Activated CD4-positive, alpha-beta T cell treated with anti-CD3 and anti-CD28 coated beads for 24 hours (primary cell): ENCODE results near the gene SCTR.

Source experiments
- DNase-seq, 2 donors: peaks; one replicate each; pipeline ENCODE4 v3.0.0-alpha.2; 2020; ENCODE audit warnings: low read depth in 2 of 2

Gene SCTR

DNA sequence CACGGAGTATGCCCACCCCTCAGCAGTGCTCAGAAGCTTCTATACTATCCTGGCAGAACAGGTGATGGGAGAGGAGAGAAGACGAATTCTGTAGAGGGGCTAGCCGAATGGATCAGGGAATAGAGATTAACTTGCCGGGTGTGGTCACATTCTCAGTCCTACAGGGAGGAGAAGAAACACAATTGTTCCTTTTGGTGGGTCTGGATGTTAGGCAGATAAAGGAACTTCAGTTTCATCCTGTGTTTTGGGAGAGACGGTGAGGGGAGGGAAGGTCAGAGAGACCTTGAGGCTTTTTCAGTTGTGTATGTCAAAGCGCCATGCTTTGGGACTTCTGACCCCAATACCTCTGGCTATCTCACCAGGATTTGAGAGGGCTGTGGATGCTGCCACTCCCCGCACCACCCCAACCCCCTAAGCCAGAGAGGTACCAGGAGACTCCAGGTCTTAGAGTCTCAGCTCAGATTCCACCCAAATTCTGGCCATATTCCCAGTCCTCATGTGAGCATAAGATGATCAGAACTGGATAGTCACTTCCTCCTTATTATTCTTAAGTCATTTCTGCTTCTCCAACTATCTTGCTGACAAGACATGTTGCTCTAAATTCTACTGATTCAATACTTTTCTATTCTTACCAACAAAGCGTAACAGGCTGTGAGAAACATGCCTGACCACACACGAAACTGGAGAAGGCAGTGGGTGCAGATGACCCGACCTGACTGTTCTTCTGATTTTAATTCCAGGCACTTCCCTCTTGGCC, 94.9 kb downstream of the SCTR start:
- no peak for DNase-seq

DNA sequence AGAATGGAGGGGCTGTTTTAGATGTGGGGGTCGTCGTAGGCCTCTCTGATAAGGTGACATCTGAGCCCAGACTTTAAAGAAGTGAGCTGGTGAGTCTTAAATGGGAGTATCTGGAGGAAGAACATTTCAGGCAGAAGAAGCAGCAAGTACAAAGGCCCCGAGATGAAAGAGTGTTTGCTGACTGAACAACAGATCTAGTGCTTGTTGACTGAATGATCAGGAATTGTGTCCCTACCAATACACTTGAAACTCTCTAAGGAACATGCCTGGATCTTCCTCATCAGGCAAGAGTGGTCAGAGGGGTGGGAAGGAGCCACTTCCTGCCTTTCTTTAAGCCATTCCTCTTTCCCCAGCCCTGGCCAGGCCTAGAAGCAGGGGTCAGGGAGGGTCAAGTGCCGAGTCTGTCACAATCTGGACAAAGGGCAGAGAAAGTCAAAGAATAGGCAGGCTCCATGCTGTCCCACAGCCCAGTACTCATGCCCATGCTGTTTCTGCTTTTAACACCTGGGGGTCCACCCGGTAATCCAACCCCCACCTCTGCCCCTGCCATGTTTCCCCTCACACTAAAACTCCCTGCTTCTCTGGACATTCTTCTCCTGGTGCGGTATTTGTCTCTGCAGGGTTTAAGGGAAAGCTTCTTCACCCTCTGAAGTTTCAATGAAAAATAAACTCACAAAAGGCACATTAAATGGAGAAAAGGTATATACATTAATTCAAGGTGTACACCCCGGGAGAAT, 95.6 kb downstream of the SCTR start:
- no peak for DNase-seq

DNA sequence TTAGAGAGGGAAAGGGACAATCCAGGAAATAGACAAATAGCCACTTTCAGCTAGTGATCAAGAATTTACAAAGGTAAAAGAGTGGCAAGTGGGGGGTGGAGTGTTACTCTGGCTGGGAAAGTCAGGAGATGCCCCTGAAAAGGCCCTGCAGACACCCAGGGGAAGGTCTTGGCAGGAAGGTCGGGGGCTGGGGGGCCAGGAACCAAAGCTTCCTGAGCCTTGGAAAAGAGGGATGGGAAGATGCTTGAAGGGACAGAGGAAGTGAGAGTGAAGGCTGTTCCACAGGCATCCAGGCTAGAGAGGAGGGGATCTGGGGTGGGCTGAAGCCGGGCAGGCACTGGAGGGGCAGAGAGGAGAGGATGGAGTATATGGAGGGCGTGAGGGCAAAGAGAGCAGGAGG, 96.5 kb downstream of the SCTR start:
- no peak for DNase-seq

DNA sequence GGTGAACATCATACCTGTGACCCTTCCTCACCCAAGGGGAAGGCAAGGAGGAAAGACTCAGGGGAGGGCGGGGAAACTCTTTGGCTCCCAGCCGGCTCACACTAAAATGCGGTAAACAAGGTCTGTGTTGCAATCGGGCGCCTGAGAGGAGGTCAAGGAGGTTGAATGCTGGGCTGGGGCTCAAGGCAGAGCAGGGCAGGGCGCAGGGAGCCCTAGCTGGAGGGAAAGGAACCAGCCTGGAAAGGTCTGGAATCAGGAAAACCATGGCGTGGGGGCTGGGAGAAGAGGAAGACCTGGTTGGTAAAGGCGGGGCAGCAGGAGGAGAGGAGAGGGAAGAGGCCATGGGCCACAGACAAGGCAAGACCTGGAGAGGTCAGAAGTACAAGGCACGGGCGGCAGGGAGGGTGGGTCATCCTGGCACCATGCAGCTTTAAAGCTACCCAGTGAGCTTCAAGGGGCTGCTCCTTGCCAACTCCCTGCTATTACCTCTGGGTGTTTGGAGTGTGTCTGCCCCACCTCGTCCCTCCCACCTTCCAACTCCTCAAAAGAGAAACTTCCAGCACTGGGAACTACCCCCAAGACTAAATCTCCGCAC, 97.4 kb downstream of the SCTR start:
- no peak for DNase-seq

DNA sequence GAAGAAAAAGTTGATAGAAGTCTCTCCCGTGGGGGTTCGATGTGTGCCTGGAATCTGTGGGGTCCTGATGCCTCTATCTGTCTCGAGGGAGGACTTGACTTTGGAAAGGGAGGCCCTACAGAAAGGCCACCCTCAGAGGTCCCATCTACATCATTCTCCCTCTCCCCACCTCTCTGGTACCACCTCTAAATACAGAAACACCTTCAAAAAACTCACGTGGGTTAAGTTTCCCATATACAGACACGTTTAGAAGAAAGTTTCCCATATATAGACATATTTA, 97.9 kb downstream of the SCTR start:
- no peak for DNase-seq

DNA sequence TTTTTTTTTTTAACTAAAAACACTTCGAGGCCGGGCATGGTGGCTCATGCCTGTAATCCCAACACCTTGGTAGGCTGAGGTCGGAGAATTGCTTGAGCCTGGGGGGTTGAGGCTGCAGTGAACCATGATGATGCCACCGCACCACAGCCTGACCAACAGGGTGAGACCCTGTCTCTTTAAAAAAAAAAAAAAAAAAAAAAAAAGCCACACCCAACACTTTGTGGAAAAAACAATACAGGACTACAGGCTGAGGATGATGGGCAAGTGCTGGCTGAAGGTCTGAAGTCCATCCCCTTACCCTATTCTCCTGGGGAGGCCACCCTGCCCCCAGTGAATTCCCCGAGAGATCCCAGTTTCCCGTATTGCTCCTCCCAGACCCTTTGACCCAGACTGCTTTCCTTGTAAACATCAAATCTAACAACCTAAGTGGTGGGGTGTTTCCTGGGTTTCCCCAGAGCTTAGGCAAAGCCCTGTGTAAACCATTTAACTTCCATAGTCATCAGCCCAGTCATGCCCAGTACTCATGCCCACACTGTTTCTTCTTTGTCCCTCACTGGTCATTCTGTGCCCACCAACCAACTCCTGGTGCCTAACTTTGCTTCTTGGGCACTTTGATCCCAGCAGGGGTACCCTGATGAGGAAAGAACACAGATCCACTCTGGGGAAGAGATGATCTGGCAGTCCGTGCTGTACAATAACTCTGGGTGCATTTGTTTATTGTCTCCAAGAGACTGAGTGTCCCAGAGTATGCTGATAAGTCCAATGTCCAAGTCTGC, 98.5 kb downstream of the SCTR start:
- DNase-seq = no peak

DNA sequence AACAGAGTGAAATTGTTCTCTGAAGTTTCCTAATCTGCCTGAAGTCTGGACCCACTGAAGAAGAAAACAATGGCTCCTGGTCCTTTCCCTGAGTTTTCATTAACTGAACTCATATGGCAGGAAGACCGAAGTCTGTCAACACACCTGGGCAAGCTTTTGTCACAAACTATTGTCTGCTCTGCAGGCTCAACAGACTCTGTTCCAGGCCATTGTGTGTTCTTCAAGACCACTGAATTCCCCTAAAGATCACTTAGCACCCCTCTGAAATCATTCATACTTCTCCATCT, 99.2 kb downstream of the SCTR start:
- DNase-seq = no peak

DNA sequence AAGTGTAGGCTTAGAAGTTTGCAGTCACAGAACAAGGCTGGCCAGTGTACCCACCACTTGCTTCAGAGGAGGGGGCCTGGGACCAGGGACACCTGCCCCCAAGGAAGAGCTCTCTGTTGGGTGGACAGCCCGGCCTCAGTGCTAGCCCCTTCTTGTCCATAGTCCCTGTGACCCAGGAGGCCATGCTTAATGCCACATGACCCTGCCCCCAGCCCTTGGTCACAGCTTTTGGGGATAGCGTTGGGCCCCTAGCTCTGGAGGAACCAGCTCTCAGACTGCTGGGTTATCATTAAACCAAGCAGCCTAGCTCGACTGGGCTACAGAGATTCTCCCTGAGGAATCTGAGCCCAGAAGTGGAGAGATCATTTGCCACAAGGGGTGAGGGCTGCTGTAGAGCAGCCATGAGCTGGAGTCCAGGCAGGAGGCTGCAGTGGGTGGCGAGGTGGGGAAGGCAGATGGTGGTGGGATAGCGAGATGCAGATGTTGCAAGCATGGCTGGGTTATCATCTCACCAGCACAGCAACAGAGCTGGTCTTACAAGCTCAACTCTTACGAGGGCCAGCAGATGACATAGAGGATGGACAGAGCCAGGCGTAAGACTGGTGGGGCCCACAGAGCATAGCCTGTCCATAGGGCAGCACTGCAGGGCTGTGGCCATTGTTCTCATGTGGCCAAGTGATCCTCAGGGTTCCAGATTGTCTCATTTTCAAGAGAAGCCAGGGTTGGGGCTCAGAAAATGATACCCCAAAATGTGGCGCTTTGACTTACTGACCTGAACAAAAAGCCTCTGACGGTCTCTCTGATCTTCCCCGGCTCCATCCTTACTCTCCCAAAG, 99.8 kb downstream of the SCTR start:
- DNase-seq = no peak

DNA sequence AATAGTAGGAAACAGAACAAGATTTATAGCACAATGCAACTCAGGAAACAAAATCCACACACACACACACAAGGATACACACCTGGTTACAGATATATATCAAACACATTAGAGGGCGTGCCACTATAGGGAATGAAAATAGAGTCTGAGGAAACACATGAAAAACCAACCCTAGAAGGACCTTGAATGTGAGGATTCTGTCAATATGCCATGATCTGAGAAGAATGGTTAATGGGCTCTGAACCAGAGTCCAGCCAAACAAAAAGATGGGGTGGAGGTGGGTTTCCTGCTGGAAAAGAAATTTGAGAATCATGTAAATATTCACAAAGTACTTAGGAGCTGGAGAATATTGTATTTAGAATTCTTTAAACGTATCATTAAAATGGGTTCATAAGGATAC, 100.5 kb downstream of the SCTR start:
- DNase-seq = no peak

DNA sequence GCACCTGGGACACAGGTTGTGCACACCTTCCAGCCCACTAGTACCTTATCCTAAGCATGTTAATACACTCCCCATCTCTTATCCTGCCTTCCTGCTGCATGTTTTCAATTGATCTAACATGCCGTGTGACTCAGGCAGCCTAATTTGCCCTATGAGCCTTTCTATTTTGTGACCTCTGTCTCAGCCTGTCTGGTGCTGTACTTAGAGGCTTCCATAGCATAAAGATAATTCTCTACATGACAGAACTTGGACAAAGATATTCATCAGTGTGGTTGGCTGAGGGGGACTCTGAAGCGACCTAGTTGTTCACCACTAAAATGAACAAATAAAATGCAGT, 101.2 kb downstream of the SCTR start:
- no peak for DNase-seq

DNA sequence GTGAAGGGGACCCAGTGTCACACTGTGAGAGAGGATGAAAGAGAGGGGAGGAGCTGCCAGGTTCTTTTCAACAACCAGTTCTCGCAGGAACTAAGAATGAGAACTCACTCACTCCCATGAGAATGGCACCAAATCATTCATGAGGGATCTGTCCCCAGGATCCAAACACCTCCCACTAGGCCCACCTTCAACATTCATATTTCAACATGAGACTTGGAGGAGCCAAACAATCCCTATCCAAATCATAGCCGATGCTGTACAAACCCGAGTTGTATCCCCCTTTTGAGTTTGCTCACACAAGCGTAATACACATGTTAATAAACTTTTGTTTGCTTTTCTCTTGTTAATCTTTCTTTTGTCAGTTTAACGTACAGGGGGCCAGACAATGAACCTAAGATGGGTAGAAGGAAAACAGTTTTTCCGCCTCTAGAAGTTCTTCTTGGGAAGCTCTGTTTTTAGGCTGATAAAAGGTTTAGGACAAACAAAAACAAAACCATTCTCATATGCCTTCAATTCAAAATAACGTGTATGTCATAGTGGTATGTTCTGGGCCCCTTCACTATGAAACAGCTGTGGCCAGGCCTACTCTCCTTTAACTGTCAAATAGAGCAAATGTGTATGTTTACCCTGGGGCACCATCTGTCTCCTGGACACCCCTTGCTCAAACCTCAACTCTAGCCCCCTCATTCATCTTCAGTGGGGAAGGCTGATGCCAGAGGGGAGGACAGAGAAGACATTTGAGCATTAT, 101.7 kb downstream of the SCTR start:
- no peak for DNase-seq

DNA sequence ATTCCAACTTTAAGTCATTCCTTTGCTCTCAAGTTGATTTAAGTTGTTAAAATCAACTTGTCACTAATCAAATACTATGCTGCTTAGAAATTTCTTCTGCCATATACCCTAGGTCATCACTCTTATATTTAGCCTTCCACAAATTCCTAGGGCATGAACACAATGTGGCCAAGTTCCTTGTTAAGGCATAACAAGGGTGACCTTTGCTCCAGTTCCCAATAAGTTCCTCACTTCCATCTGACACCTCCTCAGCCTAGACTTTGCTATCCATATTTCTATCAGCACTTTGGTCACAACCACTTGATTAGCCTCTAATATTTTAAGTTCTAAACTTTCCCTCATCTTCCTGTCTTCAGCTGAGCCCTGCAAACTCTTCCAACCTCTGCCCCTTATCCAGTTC, 102.5 kb downstream of the SCTR start:
- DNase-seq = no peak

DNA sequence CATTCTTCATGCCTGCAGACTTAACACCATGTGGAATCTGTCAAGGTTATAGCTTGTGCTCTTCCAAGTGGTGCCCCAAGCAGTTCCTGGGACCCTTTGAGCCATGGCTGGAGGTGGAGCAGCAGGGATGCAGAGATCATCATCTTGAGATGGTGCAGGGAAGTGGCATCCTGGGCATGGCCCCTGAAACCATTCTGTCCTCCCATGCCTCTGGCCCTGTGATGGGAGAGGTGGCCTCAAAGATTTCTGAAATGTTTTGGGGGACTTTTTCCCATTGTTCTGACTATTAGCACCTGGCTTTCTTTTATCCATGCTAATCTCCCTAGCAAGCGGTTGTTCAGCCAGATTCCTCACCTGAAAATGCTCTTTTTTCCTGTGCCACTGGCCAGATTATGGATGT, 103.0 kb downstream of the SCTR start:
- no peak for DNase-seq

DNA sequence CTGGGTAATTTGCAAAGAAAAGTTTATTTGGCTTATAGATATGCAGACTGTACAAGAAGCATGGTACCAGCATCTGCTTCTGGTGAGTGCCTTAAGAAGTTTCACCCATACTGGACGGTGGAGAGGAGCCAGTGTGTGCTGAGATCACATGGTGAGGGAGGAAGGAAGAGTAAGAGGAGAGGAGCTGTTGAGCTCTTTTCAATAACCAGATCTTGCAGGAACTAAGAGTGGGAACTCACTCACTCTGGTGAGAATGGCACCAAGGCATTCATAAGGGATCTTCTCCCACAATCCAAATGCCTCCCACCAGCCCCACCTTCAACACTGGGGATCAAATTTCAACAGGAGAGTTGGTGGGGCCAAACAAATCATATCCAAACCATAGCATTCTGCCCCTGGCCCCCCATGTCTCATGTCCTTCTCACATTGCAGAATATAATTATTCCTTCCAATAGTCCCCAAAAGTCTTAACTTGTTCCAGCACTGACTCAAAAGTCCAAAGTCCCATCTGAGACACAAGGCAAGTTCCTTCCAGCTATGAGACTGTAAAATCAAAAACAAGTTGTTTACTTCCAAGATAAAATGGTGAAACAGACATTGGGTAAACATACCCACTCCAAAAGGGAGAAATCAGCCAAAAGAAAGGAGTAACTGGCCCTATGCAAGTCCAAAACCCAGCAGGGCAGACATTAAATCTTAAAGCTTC, 104.3 kb downstream of the SCTR start:
- DNase-seq = no peak

DNA sequence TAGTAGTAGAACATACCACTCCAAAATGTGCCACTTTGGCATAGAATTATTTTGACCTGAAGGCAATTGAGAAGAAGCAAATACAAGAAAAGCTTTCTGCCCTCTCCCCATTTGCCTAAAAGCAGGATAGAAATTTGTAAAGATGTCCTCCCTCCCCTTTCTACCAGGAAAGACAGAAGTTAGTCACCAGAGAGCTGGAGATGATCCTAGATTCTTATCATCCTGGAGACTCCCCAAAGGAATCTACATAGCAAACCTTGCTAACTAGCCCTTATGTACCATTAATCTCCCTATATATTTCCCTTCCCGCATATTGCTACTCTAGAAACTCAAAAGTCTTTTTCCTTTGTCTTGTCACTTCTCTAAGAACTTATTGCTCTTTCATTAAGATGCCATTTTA, 105.2 kb downstream of the SCTR start:
- no peak for DNase-seq

DNA sequence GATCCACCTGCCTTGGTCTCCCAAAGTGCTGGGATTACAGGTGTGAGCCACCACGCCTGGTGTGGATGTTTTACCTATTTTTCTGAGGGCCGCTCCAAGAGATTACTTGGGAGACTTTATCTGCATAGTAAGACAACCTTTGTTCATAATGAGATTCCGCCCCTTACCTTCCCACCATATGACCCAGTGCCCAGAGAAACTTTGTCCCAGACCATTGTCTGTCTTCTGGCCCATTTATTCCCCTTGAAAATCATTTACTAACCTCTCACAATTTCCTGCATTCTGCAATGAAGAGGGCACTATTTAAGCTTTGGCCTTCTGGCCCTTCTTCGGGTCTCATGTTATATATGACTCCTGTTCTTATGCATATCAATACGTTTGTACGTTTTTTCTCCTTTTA, 106.4 kb downstream of the SCTR start:
- no peak for DNase-seq

DNA sequence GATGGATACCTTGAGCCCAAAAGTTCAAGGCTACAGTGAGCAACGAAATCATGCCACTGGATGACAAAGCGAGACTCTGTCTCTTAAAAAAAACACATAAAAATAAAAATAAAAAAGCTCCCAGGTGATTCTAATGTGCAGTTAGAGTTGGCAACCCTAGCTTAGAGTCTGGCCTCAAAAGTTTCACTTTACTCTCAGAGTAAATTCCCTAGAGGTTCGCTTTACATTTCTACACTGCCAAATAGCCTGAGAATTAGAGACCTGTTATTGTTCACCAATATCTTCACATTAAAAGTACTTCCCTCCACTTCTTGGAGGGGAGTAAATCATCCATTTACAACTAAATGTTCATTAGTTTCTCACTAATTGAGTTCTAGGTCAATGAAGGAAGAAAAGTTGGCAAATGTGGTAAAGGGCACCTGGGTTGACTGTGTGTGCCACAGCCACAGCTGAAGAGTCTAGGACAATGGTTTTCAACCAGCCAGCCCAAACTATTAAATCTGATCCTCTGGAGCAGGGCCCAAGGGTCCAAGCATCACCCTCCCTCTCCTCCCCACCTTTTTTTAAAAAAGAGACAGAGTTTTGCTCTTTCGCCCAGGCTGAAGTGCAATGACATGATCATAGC, 107.9 kb downstream of the SCTR start:
- DNase-seq = no peak

DNA sequence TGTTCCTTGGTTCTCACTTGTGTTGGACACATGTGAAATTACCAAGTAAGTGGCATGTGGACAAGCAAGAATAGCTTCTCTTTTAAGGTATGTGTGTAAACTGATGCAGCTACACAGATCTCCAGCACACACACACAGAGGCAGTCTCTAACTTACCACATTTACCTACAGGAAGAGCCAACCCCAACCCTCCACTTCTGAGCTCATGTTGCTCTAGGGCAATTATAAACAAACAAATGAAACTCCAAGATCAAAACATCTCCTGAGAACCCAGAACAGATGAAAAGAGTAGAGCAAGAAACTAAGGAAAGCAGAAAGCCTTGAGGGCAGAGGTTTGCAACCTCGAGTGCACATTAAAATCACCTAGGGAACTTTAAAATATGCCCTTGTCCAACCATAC, 108.7 kb downstream of the SCTR start:
- no peak for DNase-seq

DNA sequence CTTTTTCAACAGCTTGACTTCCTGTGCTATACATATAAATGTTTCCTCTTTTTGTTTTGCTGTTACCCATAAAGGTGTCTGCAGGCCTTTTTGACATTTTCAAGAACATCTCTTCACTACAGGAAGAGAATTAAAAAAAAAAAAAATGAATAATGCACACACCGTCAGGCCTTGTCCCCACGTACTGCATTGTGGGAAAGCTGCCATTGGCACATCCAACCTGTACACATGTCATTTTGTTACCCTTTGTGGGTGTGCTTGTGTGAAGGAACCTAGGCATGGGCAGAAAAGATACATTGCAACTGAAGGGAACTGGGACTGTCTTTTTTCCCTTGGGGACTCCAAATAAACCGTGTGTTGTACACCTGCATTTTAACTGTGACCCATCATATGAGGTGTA, 109.4 kb downstream of the SCTR start:
- DNase-seq = no peak

DNA sequence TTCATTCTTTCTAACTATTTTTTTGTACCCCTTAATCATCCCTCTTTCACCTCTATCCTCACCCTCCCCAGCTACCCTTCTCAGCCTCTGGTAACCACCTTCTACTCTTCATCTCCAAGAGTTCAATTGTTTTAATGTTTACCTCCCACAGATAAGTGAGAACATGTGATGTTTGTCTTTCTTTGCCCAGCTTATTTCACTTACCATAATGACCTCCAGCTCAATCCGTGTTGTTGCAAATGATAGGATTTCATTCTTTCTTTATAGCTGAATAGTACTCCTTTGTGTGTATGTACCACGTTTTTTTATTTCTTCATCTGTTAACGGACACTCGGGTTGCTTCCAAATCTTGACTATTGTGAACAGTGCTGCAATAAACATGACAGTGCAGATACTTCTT, 114.8 kb downstream of the SCTR start:
- DNase-seq = no peak
